Neural progenitor cell (in vitro differentiated cells): Measurements from ENCODE around the gene SLC35F3.

Experiments used
- EZH2phosphoT487 ChIP-seq: fragments of 200-600 bp; sonication (generic); IDR thresholded peaks from 2 replicates; pipeline ENCODE4 v1.6.1; 2017; ENCODE audit warnings: antibody characterized with exemption
- TF ChIP-seq, protein P1 (sequence below): fragments of 200-600 bp; sonication (generic); IDR thresholded peaks from 2 replicates; pipeline ENCODE4 v1.5.1; 2017; ENCODE audit warnings: antibody characterized with exemption, mild to moderate bottlenecking

DNA sequence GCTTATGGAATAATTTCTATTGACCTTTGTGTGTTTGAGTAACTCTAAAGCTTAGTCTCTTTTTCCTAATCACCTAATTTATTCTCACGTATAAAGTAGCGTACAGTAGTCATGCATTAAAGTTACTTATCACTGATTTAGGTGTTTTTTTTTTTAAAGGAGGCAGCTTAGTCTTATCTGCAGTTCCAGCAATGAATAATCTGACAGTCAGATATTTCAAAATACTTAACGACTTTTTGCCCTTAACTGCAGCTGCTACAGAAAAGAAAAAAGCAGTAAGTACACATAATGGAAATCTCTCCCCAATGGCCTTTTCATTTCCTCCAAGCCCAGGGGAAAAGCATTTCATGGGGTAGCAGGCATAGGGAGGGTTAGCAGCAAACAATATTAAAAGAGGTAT, 54.6 kb downstream of the SLC35F3 start:
- TF ChIP-seq, protein P1, sequence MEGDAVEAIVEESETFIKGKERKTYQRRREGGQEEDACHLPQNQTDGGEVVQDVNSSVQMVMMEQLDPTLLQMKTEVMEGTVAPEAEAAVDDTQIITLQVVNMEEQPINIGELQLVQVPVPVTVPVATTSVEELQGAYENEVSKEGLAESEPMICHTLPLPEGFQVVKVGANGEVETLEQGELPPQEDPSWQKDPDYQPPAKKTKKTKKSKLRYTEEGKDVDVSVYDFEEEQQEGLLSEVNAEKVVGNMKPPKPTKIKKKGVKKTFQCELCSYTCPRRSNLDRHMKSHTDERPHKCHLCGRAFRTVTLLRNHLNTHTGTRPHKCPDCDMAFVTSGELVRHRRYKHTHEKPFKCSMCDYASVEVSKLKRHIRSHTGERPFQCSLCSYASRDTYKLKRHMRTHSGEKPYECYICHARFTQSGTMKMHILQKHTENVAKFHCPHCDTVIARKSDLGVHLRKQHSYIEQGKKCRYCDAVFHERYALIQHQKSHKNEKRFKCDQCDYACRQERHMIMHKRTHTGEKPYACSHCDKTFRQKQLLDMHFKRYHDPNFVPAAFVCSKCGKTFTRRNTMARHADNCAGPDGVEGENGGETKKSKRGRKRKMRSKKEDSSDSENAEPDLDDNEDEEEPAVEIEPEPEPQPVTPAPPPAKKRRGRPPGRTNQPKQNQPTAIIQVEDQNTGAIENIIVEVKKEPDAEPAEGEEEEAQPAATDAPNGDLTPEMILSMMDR: no peak
- no peak for TF ChIP-seq EZH2phosphoT487
